Measurements from ENCODE around the gene IDH3B.

GRCh38 chr20:2694519-2694918, 30.5 kb upstream of the IDH3B start:
- no peak for TF ChIP-seq EZH2 (IDR thresholded peaks at IDR 0.05; ENCODE audit: borderline replicate concordance, low read depth, low read length, poor library complexity, severe bottlenecking)
- no peak for TF ChIP-seq CTCF (conservative IDR thresholded peaks at IDR 0.05; ENCODE audit: low read depth, low read length)

Measured in A673 (cell line).